DND-41 (cell line): ENCODE results near the gene AFF1.
A peak's percentile ranks its signal among the peaks of the same experiment; 100 is the strongest.

Source experiments
- ATAC-seq: fragments of 200-7000 bp; cut with Tn5 transposase; 3 replicates; pipeline ENCODE4 v1.9.1; 2021; ENCODE audit warnings: low read depth; ENCODE audit not compliant: insufficient read depth
- DNase-seq: peaks from one replicate; pipeline ENCODE4 v3.0.0-alpha.2; 2020
- H2AFZ ChIP-seq: 2 replicates; pipeline ENCODE4 v1.6.0; 2012; ENCODE audit warnings: low read depth, low read length
- H3K27ac ChIP-seq: 2 replicates; pipeline ENCODE4 v1.5.1; 2012; ENCODE audit warnings: low read length, inconsistent platforms
- H3K27me3 ChIP-seq: fragments of 200-600 bp; sonication (generic); 2 replicates; pipeline ENCODE4 v1.6.0; 2012; ENCODE audit warnings: low read length, mild to moderate bottlenecking, inconsistent platforms; ENCODE audit not compliant: insufficient read depth, poor library complexity
- H3K36me3 ChIP-seq: 2 replicates; pipeline ENCODE4 v1.5.1; 2012; ENCODE audit warnings: low read length, inconsistent platforms; ENCODE audit not compliant: insufficient read depth
- H3K4me1 ChIP-seq: 2 replicates; pipeline ENCODE4 v1.5.1; 2012; ENCODE audit warnings: mild to moderate bottlenecking, low read length; ENCODE audit not compliant: insufficient read depth
- H3K4me2 ChIP-seq: 2 replicates; pipeline ENCODE4 v1.6.0; 2012; ENCODE audit warnings: mild to moderate bottlenecking, moderate library complexity, low read length, inconsistent platforms; ENCODE audit not compliant: insufficient read depth
- H3K4me3 ChIP-seq, 2 experiments: fragments of 200-600 bp in 1 of 2; shearing (Covaris generic) in 1 of 2; 2 replicates each; pipeline ENCODE4 v1.5.1; 2012 to 2016; ENCODE audit warnings: inconsistent platforms in 2 of 2, low read length in 2 of 2, mild to moderate bottlenecking in 2 of 2, low read depth in 1 of 2, moderate library complexity in 1 of 2
- H3K79me2 ChIP-seq: 2 replicates; pipeline ENCODE4 v1.6.0; 2012; ENCODE audit warnings: low read length, inconsistent platforms; ENCODE audit not compliant: insufficient read depth
- H3K9ac ChIP-seq: 2 replicates; pipeline ENCODE4 v1.6.0; 2012; ENCODE audit warnings: low read depth, mild to moderate bottlenecking, inconsistent platforms, low read length, moderate library complexity
- H3K9me3 ChIP-seq: 2 replicates; pipeline ENCODE4 v1.5.1; 2012; ENCODE audit warnings: low read length, moderate library complexity, mild to moderate bottlenecking, inconsistent platforms; ENCODE audit not compliant: insufficient read depth, severe bottlenecking
- H4K20me1 ChIP-seq: 2 replicates; pipeline ENCODE4 v1.6.0; 2012; ENCODE audit warnings: low read length; ENCODE audit not compliant: insufficient read depth
- CTCF ChIP-seq: IDR thresholded peaks from 2 replicates; pipeline ENCODE4 v1.5.1; 2012; ENCODE audit warnings: borderline replicate concordance, low read length, moderate library complexity, mild to moderate bottlenecking; ENCODE audit not compliant: poor library complexity, severe bottlenecking; ENCODE audit errors: extremely low read depth
- EZH2 ChIP-seq: IDR thresholded peaks from 3 replicates; pipeline ENCODE4 v1.6.1; 2012; ENCODE audit warnings: borderline replicate concordance, low read depth, mild to moderate bottlenecking, moderate library complexity, low read length, inconsistent platforms; ENCODE audit not compliant: severe bottlenecking

Gene AFF1

GRCh38 chr4:86963697-86964096 is 28.9 kb downstream of the AFF1 start:
- Histone ChIP-seq H3K9me3 (no peaks in the 10 kb centered on the region), H3K27ac (peak overlapping the region; percentile 95), H3K36me3 (peaks cover 4% of the 10 kb centered on the region; the same call in 1 of the 2 replicates), H2AFZ (no peak overlapping the region), H3K4me3 (no peak overlapping the region), H4K20me1 (no peaks in the 10 kb centered on the region), H3K4me2 (no peak overlapping the region), H3K27me3 (no peaks in the 10 kb centered on the region), H3K79me2 (peaks cover 89% of the 10 kb centered on the region), H3K9ac (no peak overlapping the region), H3K4me1 (peaks cover 96% of the 10 kb centered on the region)
- TF ChIP-seq CTCF (no peak), EZH2 (no peak)
- ATAC-seq (no peak), DNase-seq (no peak)

- no peaks in the 10 kb centered on the region for H3K9me3 ChIP-seq
- no peak overlapping the region for H2AFZ ChIP-seq
- peak overlapping the region; percentile 18; the same call in 1 of the 2 replicates for H3K9ac ChIP-seq
- no peak for ATAC-seq
- no peaks in the 10 kb centered on the region for H3K27me3 ChIP-seq
- H3K27ac ChIP-seq: peak overlapping the region; percentile 71
- DNase-seq: no peak
- peak overlapping the region; percentile 35 for H3K4me2 ChIP-seq
- H3K36me3 ChIP-seq: peaks cover 10% of the 10 kb centered on the region
- peaks cover 83% of the 10 kb centered on the region for H3K79me2 ChIP-seq
- TF ChIP-seq EZH2: no peak
- TF ChIP-seq CTCF: no peak
- no peaks in the 10 kb centered on the region for H4K20me1 ChIP-seq
- peaks cover 83% of the 10 kb centered on the region for H3K4me1 ChIP-seq
- H3K4me3 ChIP-seq: no peak overlapping the region
Measured at GRCh38 chr4:86965019-86965976, 30.5 kb downstream of the AFF1 start.

- Histone ChIP-seq H3K4me3 (no peak overlapping the region), H3K27me3 (no peaks in the 10 kb centered on the region), H3K9ac (no peak overlapping the region), H4K20me1 (no peaks in the 10 kb centered on the region), H3K4me2 (peak overlapping the region; percentile 43; the same call in 1 of the 2 replicates), H2AFZ (no peak overlapping the region), H3K27ac (peak overlapping the region; percentile 71), H3K9me3 (no peaks in the 10 kb centered on the region), H3K36me3 (peaks cover 16% of the 10 kb centered on the region), H3K4me1 (peaks cover 73% of the 10 kb centered on the region), H3K79me2 (peaks cover 95% of the 10 kb centered on the region)
- no peak for TF ChIP-seq EZH2
- TF ChIP-seq CTCF: no peak
- no peak; the same call in 2 of the 3 replicates for ATAC-seq
- DNase-seq: no peak
Measured at GRCh38 chr4:86967073-86967472, 32.3 kb downstream of the AFF1 start.
